EL (cell line): ENCODE data around the gene ADGRV1.
A peak's percentile ranks its signal among the peaks of the same experiment; 100 is the strongest.

Source experiments
- DNase-seq: peaks from one replicate; pipeline ENCODE4 v3.0.0-alpha.2; 2016

ADGRV1 gene, protein sequence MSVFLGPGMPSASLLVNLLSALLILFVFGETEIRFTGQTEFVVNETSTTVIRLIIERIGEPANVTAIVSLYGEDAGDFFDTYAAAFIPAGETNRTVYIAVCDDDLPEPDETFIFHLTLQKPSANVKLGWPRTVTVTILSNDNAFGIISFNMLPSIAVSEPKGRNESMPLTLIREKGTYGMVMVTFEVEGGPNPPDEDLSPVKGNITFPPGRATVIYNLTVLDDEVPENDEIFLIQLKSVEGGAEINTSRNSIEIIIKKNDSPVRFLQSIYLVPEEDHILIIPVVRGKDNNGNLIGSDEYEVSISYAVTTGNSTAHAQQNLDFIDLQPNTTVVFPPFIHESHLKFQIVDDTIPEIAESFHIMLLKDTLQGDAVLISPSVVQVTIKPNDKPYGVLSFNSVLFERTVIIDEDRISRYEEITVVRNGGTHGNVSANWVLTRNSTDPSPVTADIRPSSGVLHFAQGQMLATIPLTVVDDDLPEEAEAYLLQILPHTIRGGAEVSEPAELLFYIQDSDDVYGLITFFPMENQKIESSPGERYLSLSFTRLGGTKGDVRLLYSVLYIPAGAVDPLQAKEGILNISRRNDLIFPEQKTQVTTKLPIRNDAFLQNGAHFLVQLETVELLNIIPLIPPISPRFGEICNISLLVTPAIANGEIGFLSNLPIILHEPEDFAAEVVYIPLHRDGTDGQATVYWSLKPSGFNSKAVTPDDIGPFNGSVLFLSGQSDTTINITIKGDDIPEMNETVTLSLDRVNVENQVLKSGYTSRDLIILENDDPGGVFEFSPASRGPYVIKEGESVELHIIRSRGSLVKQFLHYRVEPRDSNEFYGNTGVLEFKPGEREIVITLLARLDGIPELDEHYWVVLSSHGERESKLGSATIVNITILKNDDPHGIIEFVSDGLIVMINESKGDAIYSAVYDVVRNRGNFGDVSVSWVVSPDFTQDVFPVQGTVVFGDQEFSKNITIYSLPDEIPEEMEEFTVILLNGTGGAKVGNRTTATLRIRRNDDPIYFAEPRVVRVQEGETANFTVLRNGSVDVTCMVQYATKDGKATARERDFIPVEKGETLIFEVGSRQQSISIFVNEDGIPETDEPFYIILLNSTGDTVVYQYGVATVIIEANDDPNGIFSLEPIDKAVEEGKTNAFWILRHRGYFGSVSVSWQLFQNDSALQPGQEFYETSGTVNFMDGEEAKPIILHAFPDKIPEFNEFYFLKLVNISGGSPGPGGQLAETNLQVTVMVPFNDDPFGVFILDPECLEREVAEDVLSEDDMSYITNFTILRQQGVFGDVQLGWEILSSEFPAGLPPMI (N-terminal part only)

DNA sequence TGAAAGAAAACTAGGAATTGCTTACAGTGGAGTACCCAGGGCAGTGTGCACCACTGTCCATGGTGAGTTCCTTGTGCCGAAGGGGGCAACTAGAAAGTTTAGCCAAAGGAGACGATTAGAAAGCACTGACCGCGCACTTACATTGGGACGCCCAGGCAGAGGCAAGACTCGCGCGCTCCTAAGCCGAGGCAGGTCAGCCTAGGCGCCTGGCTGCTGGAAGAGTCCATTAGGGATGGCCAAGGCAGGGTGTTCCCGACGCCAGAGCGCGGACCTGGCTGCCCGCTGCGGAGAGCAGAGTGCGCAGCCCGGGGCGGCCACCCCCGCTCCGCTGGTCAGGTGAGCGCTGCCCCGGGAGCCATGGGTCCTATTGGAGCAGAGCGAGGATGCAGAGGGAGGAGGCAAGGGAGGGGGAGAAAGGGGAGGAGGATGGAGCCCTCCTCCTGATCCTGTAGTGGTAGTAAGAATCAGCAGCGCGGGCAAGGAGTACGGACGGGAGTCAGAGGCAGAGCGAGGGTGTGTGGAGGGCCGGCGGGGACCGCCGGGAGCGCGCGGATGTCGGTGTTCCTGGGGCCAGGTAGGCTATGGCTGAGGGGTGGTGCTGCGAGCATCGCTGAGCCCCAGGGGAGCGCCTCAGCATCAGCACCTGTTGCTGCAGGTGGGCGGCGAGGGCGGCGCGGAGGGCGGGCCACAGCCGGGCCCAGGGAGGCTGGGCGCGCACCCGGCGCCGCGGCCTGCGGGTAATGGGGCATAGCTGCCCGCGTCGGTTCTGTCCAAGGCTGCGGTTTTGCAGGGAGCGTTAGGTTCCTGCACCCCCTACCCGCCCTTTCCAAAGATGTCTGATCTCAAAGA lies at the start of gene ADGRV1:
Gene ADGRV1 (plus strand): TSS at position 454 of the 849 bp plus-strand sequence. CDS start 99 bp downstream, at position 553.
- DNase-seq, result peak; percentile 37

DNA sequence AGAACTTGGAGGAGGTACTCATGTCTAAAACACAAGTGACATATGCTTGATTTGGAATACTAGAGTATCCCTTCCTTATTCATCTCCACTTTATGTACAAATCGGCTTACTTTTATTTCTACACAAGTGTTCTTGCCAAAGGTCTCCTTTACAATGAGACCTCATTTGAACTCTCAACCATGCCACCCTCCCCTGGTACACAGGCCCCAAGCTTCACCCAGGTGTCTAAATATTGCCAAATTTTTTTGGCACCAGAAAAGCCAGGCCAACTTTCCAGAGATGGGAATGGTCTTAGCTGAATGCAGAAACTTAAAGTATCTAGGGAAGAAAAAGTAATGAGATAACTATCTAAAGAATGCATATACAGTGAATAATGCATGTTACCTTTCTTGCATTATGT lies 48.2 kb upstream of the ADGRV1 start:
- no peak for DNase-seq

DNA sequence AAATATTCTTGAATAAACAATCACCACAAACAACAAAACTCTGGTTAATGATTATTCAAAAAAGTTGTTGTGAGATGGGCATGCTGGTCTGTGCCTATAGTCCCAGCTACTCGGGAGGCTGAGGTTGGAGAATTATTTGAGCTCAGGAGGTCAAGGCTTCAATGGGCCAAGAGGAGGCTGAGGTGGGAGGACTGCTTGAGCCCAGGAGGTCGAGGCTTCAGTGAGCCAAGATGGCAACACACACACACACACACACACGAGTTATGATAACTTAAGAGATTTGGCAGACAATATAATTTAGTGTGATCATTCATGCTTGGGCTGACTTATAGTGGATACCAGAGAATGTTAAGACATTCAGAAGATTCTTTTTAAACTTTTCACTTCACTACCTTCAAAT lies 44.1 kb upstream of the ADGRV1 start:
- no peak for DNase-seq

DNA sequence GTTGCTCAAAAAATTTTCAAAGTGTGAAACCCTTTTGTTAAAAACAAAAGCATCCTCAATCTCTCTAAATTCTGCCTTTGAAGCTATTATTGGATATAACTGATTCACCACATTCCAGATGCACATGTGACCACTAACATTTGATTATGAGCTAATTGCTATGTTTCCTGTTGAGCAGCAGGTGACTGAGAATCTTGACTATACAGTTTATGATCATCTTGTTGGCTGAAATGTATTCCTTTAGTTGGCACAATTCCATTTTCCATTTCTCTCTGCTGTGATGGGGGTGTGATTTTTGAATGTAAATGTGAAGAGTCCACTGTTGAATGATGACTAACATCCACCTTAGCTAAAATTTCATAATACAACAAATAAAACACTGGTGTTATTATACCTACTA lies 39.9 kb upstream of the ADGRV1 start:
- DNase-seq, result peak; percentile 61

DNA sequence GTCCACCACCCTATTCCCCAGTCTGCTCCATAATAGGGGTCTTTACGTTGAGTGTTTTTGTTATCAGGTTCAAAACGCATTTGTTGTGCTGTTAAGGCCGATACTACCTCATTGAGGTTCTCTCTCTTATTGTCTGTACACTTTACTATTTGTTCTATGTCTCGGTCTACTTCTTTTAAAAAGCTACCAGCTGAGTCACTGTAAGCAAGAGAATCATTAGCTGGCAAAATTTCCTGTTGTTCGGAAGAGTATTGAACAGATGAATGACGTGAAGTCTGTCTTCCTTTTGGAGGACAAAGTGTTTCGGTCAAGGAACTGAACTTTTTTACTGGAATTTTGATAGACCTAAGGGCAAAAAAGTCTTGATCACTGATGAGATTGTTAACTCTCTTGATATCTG lies 39.5 kb upstream of the ADGRV1 start:
- DNase-seq, result no peak

DNA sequence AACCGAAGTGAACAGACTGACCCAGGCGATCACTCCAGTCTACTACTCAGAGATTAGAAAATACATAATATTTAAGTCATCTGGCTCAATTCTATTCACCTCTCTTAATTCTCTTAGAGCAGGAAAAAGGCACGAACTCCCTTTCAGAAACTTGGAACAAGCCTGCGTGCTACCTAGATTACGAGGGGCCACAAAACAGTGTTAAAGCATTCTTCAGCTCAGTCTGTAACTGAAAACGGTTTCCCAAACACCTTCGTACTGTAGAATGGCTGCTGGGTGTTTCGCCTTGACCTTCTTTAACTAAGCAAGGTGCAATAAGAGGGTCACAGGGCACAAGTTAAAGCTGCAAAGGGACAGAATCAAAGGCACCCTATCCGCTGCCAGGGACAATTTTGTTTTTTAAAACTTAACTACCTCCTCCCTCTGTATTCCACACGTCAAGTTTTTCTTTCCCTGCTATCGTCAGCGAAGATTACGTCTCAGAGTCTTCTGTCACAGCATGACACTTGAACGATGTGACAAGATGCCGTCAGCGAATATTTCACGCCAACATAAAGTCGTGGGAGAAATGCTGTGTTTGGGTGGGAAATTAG lies 29.9 kb upstream of the ADGRV1 start:
- DNase-seq, result peak; percentile 21

DNA sequence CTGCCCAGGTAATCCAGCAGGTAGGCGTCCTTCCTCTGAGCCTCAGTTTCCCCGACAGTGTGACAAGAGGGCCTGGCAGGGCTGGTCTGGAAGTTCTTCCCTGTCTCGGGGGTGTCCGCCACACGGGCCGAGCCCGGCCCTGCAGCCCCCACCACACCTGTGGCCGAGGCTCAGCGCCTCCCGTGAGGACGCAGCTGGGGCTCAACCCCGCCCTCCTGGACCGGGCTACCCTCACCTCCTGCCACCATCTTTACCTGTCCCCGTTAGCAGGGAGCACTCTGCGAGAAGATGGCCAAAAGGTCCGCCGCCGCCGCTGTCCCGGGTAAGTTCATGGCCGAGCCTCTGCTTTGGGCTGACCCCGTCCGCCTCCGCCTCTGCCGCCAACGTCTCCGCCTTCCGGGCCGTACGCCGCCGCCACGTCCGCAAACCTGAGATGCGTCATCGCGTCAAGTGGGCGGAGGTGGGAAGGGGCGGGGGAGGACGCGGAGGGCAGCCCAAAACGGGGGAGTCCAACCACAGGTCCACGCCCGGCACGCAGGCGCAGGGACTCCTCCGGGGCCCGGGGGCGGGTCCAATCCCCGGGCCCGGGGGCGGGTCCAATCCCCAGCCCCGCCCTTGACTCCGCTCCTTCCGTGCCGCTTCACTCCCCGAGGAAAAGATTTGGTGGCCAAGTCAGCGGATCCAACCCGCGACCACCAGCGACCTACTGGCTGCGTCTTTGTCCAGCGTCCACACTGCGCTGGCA lies 29.2 kb upstream of the ADGRV1 start, which contains the start of gene LYSMD3:
Gene LYSMD3 (minus strand): TSS at position 391 of the 745 bp plus-strand sequence. CDS start 4,295 bp downstream, outside the sequence.
- peak; percentile 98 for DNase-seq

DNA sequence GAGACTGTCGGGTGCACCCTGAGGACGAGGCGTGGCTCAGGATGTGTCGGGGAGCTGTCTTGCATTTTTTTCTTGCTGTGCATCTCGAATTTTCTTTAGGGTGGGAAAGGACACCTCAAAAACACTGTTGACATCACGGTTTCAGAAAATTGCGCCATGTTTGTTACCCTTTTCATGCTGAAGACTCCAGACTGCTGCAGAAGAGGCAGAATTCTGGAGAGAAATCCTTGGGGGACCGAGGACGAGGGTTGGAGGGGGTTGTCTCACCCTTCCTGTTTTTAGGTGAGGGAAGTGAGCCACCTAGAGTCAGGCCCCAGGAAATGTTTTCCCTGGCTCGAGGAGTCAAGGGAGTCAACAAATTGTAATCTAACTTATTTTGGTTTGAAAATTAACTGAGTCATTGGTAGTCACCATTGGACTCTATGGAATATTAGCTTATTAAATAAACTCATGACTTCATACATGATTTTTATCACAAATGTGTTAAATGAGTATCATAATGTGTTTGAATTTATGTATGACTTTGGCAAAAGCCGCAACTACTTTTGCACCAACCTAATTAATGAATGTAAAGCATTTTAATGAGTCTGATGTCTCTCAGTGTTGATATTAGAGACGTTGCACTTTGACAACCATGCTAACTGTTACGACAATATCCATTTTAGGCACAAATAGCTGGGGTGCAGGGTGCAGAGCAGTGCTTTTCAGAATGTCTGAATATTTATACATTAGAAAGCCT lies 28.5 kb upstream of the ADGRV1 start:
- DNase-seq, result peak; percentile 82

DNA sequence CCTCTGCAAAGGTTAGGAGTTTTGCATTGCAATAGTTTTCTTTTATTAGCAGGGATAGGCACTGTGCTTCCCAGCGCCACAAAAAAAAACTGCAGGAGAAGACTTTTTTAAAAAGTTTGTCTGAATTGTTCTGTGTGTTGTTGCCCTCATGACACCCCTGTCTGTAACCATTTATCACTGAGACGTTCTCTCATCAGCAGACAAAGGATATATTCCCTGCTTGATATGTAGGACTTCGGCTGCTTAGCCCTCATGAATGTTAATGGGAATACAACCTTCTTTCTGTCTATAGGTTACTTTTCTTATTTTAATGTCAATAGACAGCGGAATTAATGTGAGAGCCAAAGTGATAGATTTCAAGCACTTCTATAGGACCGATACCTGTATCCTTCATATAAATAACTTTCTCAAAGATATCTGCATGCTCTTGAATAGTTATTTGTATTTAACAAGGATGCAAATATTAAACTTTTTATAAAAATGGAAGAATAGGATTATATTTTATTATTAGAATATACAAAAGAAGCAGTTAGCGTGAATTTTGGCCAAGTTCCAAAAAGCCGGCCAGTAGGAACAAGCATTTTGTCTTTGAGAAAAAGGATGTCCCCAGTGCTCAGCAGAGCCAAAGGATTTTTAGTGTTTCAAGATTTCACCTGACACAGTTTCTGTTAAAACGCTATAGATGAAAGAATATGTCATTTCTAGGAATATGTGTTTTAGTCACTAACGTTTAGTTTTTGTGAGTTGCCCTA lies 27.7 kb upstream of the ADGRV1 start:
- no peak for DNase-seq

DNA sequence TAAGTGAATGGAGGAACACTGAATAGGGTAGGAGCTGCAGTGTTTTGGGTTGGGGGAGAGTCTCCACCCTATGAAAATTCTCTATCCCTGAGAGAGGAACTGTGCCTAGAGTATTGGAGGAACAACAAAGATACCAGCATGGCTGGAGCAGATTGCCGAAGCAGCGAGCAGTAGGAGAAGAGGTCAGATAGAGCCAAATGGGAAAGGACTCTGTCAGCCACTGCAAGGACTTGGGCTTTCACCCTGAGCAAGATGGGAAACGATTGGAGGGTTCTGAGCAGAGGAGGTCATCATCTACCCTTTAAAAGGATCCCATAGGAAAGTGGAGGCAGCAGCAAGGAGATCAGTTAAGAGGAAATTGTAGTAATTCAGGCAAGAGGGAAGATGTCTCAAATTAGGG lies 24.8 kb upstream of the ADGRV1 start:
- no peak for DNase-seq

DNA sequence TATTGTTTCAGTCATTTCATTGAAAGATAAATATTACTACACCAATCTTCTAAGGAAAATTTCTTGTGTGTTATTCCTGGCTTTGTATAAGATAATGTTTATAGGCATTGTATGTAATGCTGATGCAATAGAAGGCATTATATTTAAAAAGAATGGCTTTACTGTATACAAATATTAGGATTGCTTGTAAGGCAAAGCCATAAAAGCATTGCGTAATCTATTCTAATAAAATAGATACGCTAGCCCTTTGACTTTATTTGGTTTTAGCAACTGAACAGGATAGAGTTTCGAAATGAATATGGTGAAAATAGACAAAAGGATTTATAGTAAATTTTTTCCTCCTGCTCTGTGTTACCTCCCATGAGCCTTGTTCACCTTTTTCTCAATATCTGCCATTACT lies 23.7 kb upstream of the ADGRV1 start:
- no peak for DNase-seq

DNA sequence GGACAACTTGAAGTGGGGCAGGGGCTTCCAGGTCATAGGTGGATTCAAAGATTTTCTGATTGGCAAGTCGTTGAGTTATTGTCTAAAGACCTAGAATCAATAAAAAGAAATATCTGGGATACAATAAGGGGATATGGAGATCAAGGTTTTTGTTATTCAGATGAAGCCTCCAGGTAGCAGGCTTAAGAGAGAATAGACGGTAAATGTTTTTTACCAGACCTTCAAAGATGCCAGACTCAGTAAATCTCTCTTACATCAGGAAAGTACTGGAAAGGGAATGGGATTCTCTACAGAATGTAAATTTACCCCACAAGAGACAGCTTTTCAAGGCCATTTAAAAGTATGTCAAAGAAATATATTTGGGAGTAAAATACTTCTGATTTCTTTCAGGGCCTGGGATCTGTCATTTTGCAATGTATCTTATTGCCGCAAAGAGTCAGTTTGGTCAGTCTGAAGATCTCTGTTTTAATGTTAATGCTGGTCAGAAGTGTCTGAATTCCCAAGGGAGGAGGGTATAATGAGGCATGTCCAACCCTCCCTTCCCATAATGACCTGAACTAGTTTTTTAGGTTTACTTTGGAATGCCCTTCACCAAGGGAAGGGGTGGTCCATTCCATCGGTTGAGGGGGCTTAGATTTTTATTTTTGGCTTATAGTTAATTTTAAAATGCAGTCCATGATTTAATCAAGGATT lies 15.6 kb upstream of the ADGRV1 start:
- DNase-seq, result no peak

DNA sequence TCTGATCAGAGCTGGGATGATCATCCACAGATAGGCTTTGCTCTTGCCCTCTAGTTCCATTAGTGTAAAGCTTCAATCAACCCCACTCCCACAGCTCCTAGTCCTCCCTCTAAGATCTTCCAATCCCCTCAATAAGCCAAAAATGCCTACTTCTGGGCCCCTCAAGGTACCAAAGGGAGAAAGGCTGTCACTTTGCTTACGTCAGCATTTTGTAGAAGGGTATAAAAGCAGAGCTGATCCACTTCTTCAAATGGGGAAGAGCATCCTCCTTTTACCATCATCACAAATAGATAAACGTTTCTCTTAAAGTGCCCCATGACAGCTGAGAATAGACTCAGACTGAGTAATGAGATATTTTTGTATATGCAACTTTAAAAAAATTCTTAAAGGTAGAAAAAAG lies 13.1 kb upstream of the ADGRV1 start:
- DNase-seq, result no peak

DNA sequence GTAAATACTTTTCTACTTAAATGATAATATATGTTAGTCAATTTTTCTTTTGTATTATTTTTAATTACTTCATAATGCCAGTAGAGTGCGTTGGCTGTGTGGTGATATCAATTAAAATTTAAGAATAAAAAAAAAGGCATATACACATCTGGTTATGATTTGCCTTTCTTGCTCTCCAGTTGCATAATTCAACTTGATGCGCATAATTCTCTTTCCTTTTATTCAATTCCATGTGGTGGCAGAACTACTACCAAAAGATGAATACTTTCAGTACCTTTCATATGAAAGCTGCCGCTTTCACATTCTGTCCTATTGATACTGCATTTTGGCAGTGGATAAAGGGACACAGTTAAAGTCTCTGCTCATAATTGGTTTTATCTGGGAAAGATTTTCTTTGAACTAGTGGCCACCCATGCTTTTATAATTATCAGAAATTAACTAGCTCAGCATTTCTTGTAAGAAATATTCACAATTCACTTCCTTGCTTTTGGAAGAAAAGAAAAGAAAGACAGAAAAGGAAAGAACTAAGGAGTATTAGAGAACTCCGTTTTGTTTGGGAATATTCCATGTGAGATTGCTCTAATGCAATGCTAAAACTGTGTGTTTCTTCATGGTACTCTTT lies 12.3 kb upstream of the ADGRV1 start:
- no peak for DNase-seq

DNA sequence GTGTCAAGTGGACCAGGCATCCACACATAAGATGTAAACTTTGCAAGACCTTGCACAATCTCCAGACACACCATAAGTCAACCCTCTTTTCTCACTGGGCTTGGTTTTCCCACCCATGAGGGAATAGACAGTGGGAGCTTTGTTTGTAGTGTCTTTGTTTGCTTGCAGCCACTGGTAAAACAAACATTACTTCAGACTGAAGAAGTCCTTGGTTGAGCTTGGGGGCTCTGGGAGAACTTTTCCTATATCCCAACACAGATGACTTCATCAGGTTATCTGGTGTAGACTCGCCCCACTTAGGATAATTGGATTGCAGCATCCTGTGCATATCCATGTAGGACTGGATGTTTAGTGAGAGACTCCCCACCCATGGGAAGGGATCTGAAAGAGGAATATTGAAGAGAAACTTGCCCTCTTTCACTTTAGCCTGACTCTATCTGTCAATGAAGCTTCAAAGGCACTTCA lies 11.5 kb upstream of the ADGRV1 start:
- DNase-seq, result no peak

DNA sequence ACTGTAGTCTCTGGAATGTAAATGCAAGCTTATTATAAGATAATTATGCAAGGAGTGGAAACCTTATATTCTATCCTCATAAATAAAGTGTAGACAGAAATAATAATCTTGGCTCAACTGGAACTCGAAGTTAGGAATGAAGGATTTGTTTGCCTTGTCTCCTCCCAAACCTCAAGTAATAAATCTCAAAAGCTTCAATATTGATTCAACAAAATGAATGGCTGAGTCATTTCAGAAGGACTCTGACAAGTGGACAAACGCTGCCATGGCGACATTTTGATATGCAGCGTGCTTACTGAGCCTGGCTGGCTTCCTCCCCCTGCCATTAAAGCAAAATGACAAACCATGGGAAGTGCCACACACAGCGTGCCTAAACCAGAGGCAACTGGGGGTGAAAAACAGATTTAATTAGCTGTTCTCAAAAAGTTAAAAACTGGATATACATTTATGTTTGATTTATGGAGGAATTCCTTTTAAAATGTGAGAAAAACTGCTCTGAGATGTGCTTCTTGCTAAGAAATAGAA lies 10.5 kb upstream of the ADGRV1 start:
- no peak for DNase-seq

DNA sequence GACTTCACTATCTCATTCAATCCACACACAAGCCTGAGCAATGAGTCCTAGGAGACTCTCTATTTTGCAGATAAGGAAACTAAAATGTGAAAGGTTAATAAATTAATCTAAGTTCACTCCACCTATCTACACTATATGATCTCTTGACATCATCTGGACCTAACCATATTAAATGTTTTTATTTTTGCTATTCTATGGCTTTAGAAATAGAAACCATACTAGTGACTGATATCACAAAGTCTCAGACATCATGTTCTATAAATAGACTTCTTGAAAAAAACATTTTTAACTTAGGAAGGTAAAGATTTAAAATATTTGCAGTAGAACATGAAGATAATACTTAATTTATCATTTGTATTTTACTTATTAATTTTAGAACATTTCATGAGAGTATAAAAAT lies 9.4 kb upstream of the ADGRV1 start:
- no peak for DNase-seq
